HepG2 (cell line): ENCODE results near the gene SAMD4A. TPM values are rescaled to one million over a fixed set of nuclear protein-coding genes. Genes with fewer than 3 reads are reported as not detected.
A peak's percentile ranks its signal among the peaks of the same experiment; 100 is the strongest.

Source experiments
- ATAC-seq: fragments of 200-7000 bp; cut with Tn5 transposase; 3 replicates; pipeline ENCODE4 v1.9.1; 2020; ENCODE audit warnings: mild to moderate bottlenecking, moderate library complexity
- BruUV-seq: library from RNA; stranded (reverse); fragments of 400-500 nt; replicated peaks from 2 replicates; lab custom pipeline; 2021; lab: Mats Ljungman, UMichigan
- CTCF ChIA-PET: fragments of 300-600 bp; formaldehyde crosslinking; extraction: SDS; loops from one replicate; lab custom pipeline; 2021; ENCODE audit warnings: low total read pairs, inconsistent platforms, low intra/inter-chr PET ratio; lab: Yijun Ruan, JAX
- POLR2A ChIA-PET: fragments of 350-600 bp; sonication (Branson Sonifier 250); formaldehyde crosslinking; loops from one replicate; lab custom pipeline; 2020; ENCODE audit warnings: antibody characterized with exemption, inconsistent platforms; lab: Yijun Ruan, JAX
- DNase-seq: peaks from one replicate; pipeline ENCODE4 v3.0.0-alpha.2; 2015; ENCODE audit warnings: low spot score
- FAIRE-seq: peaks from 3 replicates; lab custom pipeline; 2011; peaks lifted over from hg19 to GRCh38; lab: Jason Lieb, UNC
- H2AFZ ChIP-seq: one replicate; pipeline ENCODE4 v1.6.1; 2011; ENCODE audit warnings: low read length, inconsistent platforms
- H3K27ac ChIP-seq: fragments of 300-600 bp; 3 replicates; pipeline ENCODE4 v1.8.0; 2011; ENCODE audit warnings: mixed run types, mild to moderate bottlenecking, mixed read lengths, low read length, inconsistent platforms; ENCODE audit not compliant: insufficient read depth; ENCODE audit errors: extremely low read length
- H3K27me3 ChIP-seq, 2 experiments: fragments of 200-600 bp in 1 of 2; 2 replicates in 1 of 2; 3 replicates in 1 of 2; pipeline versions ENCODE4 v1.6.0 to v1.8.0; 2011; ENCODE audit warnings: low read length in 2 of 2, mild to moderate bottlenecking in 2 of 2, moderate library complexity in 2 of 2, inconsistent platforms in 1 of 2; ENCODE audit not compliant: insufficient read depth in 2 of 2, control insufficient read depth in 1 of 2
- H3K36me3 ChIP-seq, 2 experiments: fragments of 200-600 bp in 1 of 2; replicated peaks in 1 of 2; 2 replicates in 1 of 2; 3 replicates in 1 of 2; pipeline versions ENCODE4 v1.5.1 to v1.8.0; 2011; ENCODE audit warnings: low read length in 2 of 2, inconsistent platforms in 1 of 2; ENCODE audit not compliant: insufficient read depth in 2 of 2, control insufficient read depth in 1 of 2
- H3K4me1 ChIP-seq: 2 replicates; pipeline ENCODE4 v1.5.1; 2012; ENCODE audit warnings: low read length, inconsistent platforms; ENCODE audit not compliant: insufficient read depth
- H3K4me2 ChIP-seq: 2 replicates; pipeline ENCODE4 v1.6.0; 2011; ENCODE audit warnings: low read depth, low read length, inconsistent platforms
- H3K4me3 ChIP-seq, 3 experiments: fragments of 200-600 bp in 1 of 3; sonication (generic), shearing (Covaris generic) in 1 of 3; replicated peaks in 1 of 3; 2 replicates each; pipeline ENCODE4 v1.5.1; 2011 to 2016; ENCODE audit warnings: low read length in 3 of 3, inconsistent platforms in 2 of 3, low read depth in 2 of 3, mild to moderate bottlenecking in 2 of 3, control low read depth in 1 of 3, mixed read lengths in 1 of 3; ENCODE audit not compliant: insufficient read depth in 1 of 3
- H3K79me2 ChIP-seq: one replicate; pipeline ENCODE4 v1.6.1; 2011; ENCODE audit warnings: low read length, inconsistent platforms; ENCODE audit not compliant: insufficient read depth
- H3K9ac ChIP-seq: 2 replicates; pipeline ENCODE4 v1.6.0; 2011; ENCODE audit warnings: mild to moderate bottlenecking, low read depth, low read length, inconsistent platforms; ENCODE audit not compliant: insufficient read depth
- H3K9me3 ChIP-seq: 2 replicates; pipeline ENCODE4 v1.5.1; 2012; ENCODE audit warnings: mild to moderate bottlenecking, low read length
- H4K20me1 ChIP-seq: 2 replicates; pipeline ENCODE4 v1.6.0; 2011; ENCODE audit warnings: inconsistent platforms, mild to moderate bottlenecking, low read length, moderate library complexity; ENCODE audit not compliant: insufficient read depth
- AGO1 ChIP-seq: fragments of 200-400 bp; formaldehyde crosslinking; IDR thresholded peaks from 2 replicates; pipeline ENCODE4 v1.6.1; 2017; ENCODE audit warnings: mild to moderate bottlenecking, low read depth, low read length, moderate library complexity; ENCODE audit not compliant: poor library complexity, severe bottlenecking
- FOXP1 ChIP-seq, 2 experiments: fragments of 450-650 bp in 1 of 2; IDR thresholded peaks; 2 replicates each; pipeline ENCODE4 v1.6.1; 2017 to 2018; ENCODE audit warnings: antibody characterized with exemption in 1 of 2
- KDM5A ChIP-seq: fragments of 200-600 bp; sonication (generic); IDR thresholded peaks from 2 replicates; pipeline ENCODE4 v1.7.0; 2018; ENCODE audit warnings: antibody characterized with exemption, mild to moderate bottlenecking, low read length, borderline replicate concordance
- KLF16 ChIP-seq, 2 experiments: sonication (generic) in 1 of 2; formaldehyde crosslinking in 1 of 2; IDR thresholded peaks; 2 replicates each; pipeline versions ENCODE4 v1.6.1 to v1.8.0; 2016 to 2023; ENCODE audit warnings: missing genetic modification reagents in 2 of 2, missing compliant biosample characterization in 1 of 2
- LCORL ChIP-seq, 2 experiments: fragments of 450-650 bp in 1 of 2; sonication (generic) in 1 of 2; formaldehyde crosslinking in 1 of 2; IDR thresholded peaks; 2 replicates each; pipeline versions ENCODE4 v1.5.0 to v1.6.1; 2017 to 2020; ENCODE audit warnings: antibody characterized with exemption in 1 of 2, missing genetic modification reagents in 1 of 2
- MXI1 ChIP-seq: IDR thresholded peaks from 3 replicates; pipeline ENCODE4 v1.6.1; 2012; ENCODE audit warnings: low read depth, low read length, inconsistent platforms, borderline replicate concordance
- NCOR1 ChIP-seq: fragments of 200-600 bp; sonication (generic); IDR thresholded peaks from 2 replicates; pipeline ENCODE4 v1.7.0; 2017; ENCODE audit warnings: antibody characterized with exemption, low read length, borderline replicate concordance
- NFRKB ChIP-seq: fragments of 450-650 bp; IDR thresholded peaks from 2 replicates; pipeline ENCODE4 v1.6.1; 2017
- PITX1 ChIP-seq: sonication (generic); formaldehyde crosslinking; IDR thresholded peaks from 2 replicates; pipeline ENCODE4 v1.5.1; 2020; ENCODE audit warnings: mild to moderate bottlenecking, missing genetic modification reagents
- SMC3 ChIP-seq: IDR thresholded peaks from 2 replicates; pipeline ENCODE4 v1.6.1; 2011; ENCODE audit warnings: low read length, improper control_type of control experiment
- STAG1 ChIP-seq: sonication (generic); formaldehyde crosslinking; IDR thresholded peaks from 2 replicates; pipeline ENCODE4 v1.4.0; 2020; ENCODE audit warnings: missing genetic modification reagents
- TEAD3 ChIP-seq: optimal IDR thresholded peaks from 2 replicates; pipeline ENCODE3; 2016; ENCODE audit warnings: borderline replicate concordance
- TOPORS ChIP-seq: sonication (generic); formaldehyde crosslinking; IDR thresholded peaks from 2 replicates; pipeline ENCODE4 v1.8.0; 2023; ENCODE audit warnings: mild to moderate bottlenecking, missing genetic modification reagents
- ZBTB21 ChIP-seq: sonication (generic); formaldehyde crosslinking; IDR thresholded peaks from 2 replicates; pipeline ENCODE4 v1.4.0; 2020; ENCODE audit warnings: missing genetic modification reagents
- ZNF326 ChIP-seq: sonication (generic); formaldehyde crosslinking; IDR thresholded peaks from 2 replicates; pipeline ENCODE4 v1.4.0; 2020; ENCODE audit warnings: missing genetic modification reagents, borderline replicate concordance
- ZNF362 ChIP-seq: sonication (generic); formaldehyde crosslinking; IDR thresholded peaks from 2 replicates; pipeline ENCODE4 v1.4.0; 2020; ENCODE audit warnings: missing genetic modification reagents, mild to moderate bottlenecking, borderline replicate concordance
- ZNF496 ChIP-seq: sonication (generic); formaldehyde crosslinking; IDR thresholded peaks from 2 replicates; pipeline ENCODE4 v1.8.1; 2023; ENCODE audit warnings: mild to moderate bottlenecking, moderate library complexity, missing genetic modification reagents; ENCODE audit not compliant: insufficient replicate concordance
- ZNF784 ChIP-seq: sonication (generic); formaldehyde crosslinking; IDR thresholded peaks from 2 replicates; pipeline ENCODE4 v1.5.1; 2020; ENCODE audit warnings: missing genetic modification reagents, mild to moderate bottlenecking, borderline replicate concordance
- WGBS: methylation state at CpG from one replicate; pipeline ENCODE4 v1.1.6; 2017; ENCODE audit warnings: low lambda C conversion rate; 5-methylcytosine and 5-hydroxymethylcytosine counted together
- in situ Hi-C: cut with HindIII; loops from 2 replicates; pipeline ENCODE4 v1.10.0; 2017; ENCODE audit warnings: low pct_unique_long_range_greater_than_20kb; ENCODE audit not compliant: extremely low pct_ligation_motif_present
- intact Hi-C: fragments of 100-400 bp; cut with micrococcal nuclease; formaldehyde crosslinking; loops from one replicate; pipeline ENCODE4 v1.10.0; 2022; ENCODE audit not compliant: unreplicated experiment
- polyA plus RNA-seq, 8 experiments: library from polyadenylated mRNA; depleted of rRNA in 3 of 8; stranded (reverse) in 7 of 8; unstranded in 1 of 8; fragments of >200 nt; fragmentation: Illumina TruSeq in 4 of 8; extraction: Trizol in 4 of 8; gene quantifications; 2 replicates each; pipeline versions ENCODE4 v1.2.1 to v1.2.3, GENCODE V29; 2011 to 2016; ENCODE audit warnings: low read depth in 4 of 8, missing spikeins in 1 of 8, mixed read lengths in 1 of 8; ENCODE audit not compliant: insufficient read depth in 1 of 8
- total RNA-seq, 5 experiments: library from RNA; depleted of rRNA; stranded (reverse); fragments of >200 nt; fragmentation: Illumina TruSeq; extraction: Trizol; gene quantifications; 2 replicates each; pipeline ENCODE4 v1.2.3, GENCODE V29; 2016; ENCODE audit warnings: low read depth in 1 of 5
- TF ChIP-seq, protein P1 (sequence below): sonication (generic); formaldehyde crosslinking; IDR thresholded peaks from 2 replicates; pipeline ENCODE4 v1.4.0; 2020; ENCODE audit warnings: missing genetic modification reagents

The SAMD4A gene
- total and polyA plus RNA-seq, 2 of the 13 experiments (the other 11 are each of a cell fraction or from before 2014, with no cell fraction given): 11.8 to 13.0 TPM

- Histone ChIP-seq H3K79me2 (peaks cover 25% of the 10 kb centered on the region), H3K4me1 (peaks cover 13% of the 10 kb centered on the region), H3K9me3 (no peaks in the 10 kb centered on the region), H3K4me3 (peak overlapping the region; percentile 73 to 93 (median 89)), H2AFZ (no peak overlapping the region), H3K27me3 (no peaks in the 10 kb centered on the region), H4K20me1 (peaks cover 10% of the 10 kb centered on the region; the same call in 1 of the 2 replicates), H3K27ac (peak overlapping the region; percentile 97), H3K9ac (peak overlapping the region; percentile 96), H3K4me2 (peak overlapping the region; percentile 94), H3K36me3 (peaks cover 0 to 2% of the 10 kb centered on the region in 2 experiments; a peak in 1 of 5 replicates)
- intact Hi-C loops: loop anchor here (1.0 to 10.0 kb wide), 4 partner anchors 127 to 341 kb away; partner anchors contain the start of gene GCH1
- ChIA-PET POLR2A (interaction anchor here (0.7 to 4.5 kb wide), 18 partner anchors 7 to 240 kb away, joined by 3 to 35 read pairs (median 4); partner anchors contain the start of gene CGRRF1), CTCF (interaction anchor here (0.6 to 5.1 kb wide), 7 partner anchors 79 to 293 kb away, joined by 3 to 39 read pairs (median 5); no protein-coding TSS in a partner anchor)
- in situ Hi-C loops: loop anchor here (10.0 kb wide), 1 partner anchor 241 kb away; no protein-coding TSS in a partner anchor
- no TSS peak for BruUV-seq
- peak; percentile 79 for FAIRE-seq
- DNase-seq: peak; percentile 36
- ATAC-seq: no peak
- 1% methylated on average over 9 of the region's 9 CpGs for WGBS
- TF ChIP-seq STAG1 (CRISPR knock-in tag) (peak; percentile 85), ZNF362 (peak; percentile 76; the same call in 1 of the 2 replicates), FOXP1 (IDR thresholded peaks at IDR 0.05) (no peak), FOXP1 (CRISPR knock-in tag; IDR thresholded peaks at IDR 0.05) (0 out of 2 replicates have a peak, but pooled peaks have one; percentile 17), KDM5A (peak; percentile 26), TEAD3 (CRISPR knock-in tag) (no peak), AGO1 (no peak), ZBTB21 (CRISPR knock-in tag) (no peak), KLF16 (CRISPR knock-in tag; IDR thresholded peaks at IDR 0.05) (0 out of 4 replicates have a peak, but pooled peaks of 1 of the 2 experiments have one; percentile 20), TOPORS (CRISPR knock-in tag) (no peak), PITX1 (CRISPR knock-in tag) (no peak), NFRKB (no peak), ZNF326 (CRISPR knock-in tag) (no peak), MXI1 (0 out of 3 replicates have a peak, but pooled peaks have one; percentile 40), ZNF784 (CRISPR knock-in tag) (no peak), ZNF496 (CRISPR knock-in tag) (no peak), LCORL (IDR thresholded peaks at IDR 0.05) (no peak), LCORL (CRISPR knock-in tag; IDR thresholded peaks at IDR 0.05) (no peak), NCOR1 (peak; percentile 38; the same call in 1 of the 2 replicates), SMC3 (peak; percentile 57)
- TF ChIP-seq, protein P1, sequence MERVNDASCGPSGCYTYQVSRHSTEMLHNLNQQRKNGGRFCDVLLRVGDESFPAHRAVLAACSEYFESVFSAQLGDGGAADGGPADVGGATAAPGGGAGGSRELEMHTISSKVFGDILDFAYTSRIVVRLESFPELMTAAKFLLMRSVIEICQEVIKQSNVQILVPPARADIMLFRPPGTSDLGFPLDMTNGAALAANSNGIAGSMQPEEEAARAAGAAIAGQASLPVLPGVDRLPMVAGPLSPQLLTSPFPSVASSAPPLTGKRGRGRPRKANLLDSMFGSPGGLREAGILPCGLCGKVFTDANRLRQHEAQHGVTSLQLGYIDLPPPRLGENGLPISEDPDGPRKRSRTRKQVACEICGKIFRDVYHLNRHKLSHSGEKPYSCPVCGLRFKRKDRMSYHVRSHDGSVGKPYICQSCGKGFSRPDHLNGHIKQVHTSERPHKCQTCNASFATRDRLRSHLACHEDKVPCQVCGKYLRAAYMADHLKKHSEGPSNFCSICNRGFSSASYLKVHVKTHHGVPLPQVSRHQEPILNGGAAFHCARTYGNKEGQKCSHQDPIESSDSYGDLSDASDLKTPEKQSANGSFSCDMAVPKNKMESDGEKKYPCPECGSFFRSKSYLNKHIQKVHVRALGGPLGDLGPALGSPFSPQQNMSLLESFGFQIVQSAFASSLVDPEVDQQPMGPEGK: no peak
These were observed 2.7 kb upstream of the SAMD4A start for GRCh38 chr14:54564071-54564867.
